Choroid plexus epithelial cell (primary cell): ENCODE results near the gene AUTS2.

Experiments used
- DNase-seq: peaks from one replicate; pipeline ENCODE4 v3.0.0-alpha.2; 2010; ENCODE audit warnings: low read depth
- H3K4me3 ChIP-seq: 2 replicates; pipeline ENCODE4 v1.5.1; 2011; ENCODE audit warnings: low read depth, mild to moderate bottlenecking, control low read depth, low read length, moderate library complexity
- CTCF ChIP-seq: conservative IDR thresholded peaks from 2 replicates; pipeline ENCODE4 v1.5.1; 2011; ENCODE audit warnings: low read depth, mild to moderate bottlenecking, control low read depth, inconsistent platforms, low read length, moderate library complexity

The AUTS2 gene

GRCh38 chr7:69939317-69939716 lies 341.0 kb downstream of the AUTS2 start:
- H3K4me3 ChIP-seq, result no peak overlapping the region
- no peak for DNase-seq
- TF ChIP-seq CTCF, result no peak

GRCh38 chr7:69941077-69941651 lies 342.9 kb downstream of the AUTS2 start:
- H3K4me3 ChIP-seq, result no peak overlapping the region
- TF ChIP-seq CTCF, result no peak
- no peak for DNase-seq

- no peak overlapping the region for H3K4me3 ChIP-seq
- no peak for DNase-seq
- no peak for TF ChIP-seq CTCF
These were observed 344.3 kb downstream of the AUTS2 start for GRCh38 chr7:69942573-69942972.

GRCh38 chr7:69946901-69947300 lies 348.6 kb downstream of the AUTS2 start:
- no peak for TF ChIP-seq CTCF
- H3K4me3 ChIP-seq, result no peak overlapping the region
- DNase-seq, result no peak

GRCh38 chr7:69947998-69948397 lies 349.7 kb downstream of the AUTS2 start:
- no peak for TF ChIP-seq CTCF
- no peak overlapping the region for H3K4me3 ChIP-seq
- no peak for DNase-seq

- no peak overlapping the region for H3K4me3 ChIP-seq
- no peak for DNase-seq
- no peak for TF ChIP-seq CTCF
These were observed 350.8 kb downstream of the AUTS2 start for GRCh38 chr7:69949122-69949521.

GRCh38 chr7:69951458-69951857 lies 353.2 kb downstream of the AUTS2 start:
- TF ChIP-seq CTCF, result no peak
- no peak for DNase-seq
- no peak overlapping the region for H3K4me3 ChIP-seq
